NCI-H345 (cell line): Measurements from ENCODE around the gene TSKS.

ENCODE experiments used
- DNase-seq: peaks from one replicate; lab custom pipeline; 2025; lab: John Stamatoyannopoulos, UW

TSKS gene

GRCh38 chr19:49713236-49713845 is 49.8 kb downstream of the TSKS start:
- no peak for DNase-seq

- DNase-seq = no peak
These were observed 50.7 kb downstream of the TSKS start for GRCh38 chr19:49712397-49712859.

GRCh38 chr19:49710372-49710951 is 52.6 kb downstream of the TSKS start:
- DNase-seq = no peak

GRCh38 chr19:49705919-49706318 is 57.2 kb downstream of the TSKS start:
- DNase-seq = no peak

GRCh38 chr19:49704888-49705642 is 58.0 kb downstream of the TSKS start:
- no peak for DNase-seq

GRCh38 chr19:49701271-49701786 is 61.8 kb downstream of the TSKS start:
- no peak for DNase-seq

GRCh38 chr19:49700563-49700962 is 62.5 kb downstream of the TSKS start:
- no peak for DNase-seq

- DNase-seq = no peak
These were observed 63.7 kb downstream of the TSKS start for GRCh38 chr19:49699364-49699763.

- DNase-seq = no peak
These were observed 66.2 kb downstream of the TSKS start for GRCh38 chr19:49696865-49697264.

GRCh38 chr19:49696115-49696514 is 67.0 kb downstream of the TSKS start:
- no peak for DNase-seq

- no peak for DNase-seq
These were observed 71.0 kb downstream of the TSKS start for GRCh38 chr19:49692147-49692506.

GRCh38 chr19:49691243-49692146 is 71.6 kb downstream of the TSKS start:
- peak; percentile 74 for DNase-seq

GRCh38 chr19:49690656-49691242 is 72.4 kb downstream of the TSKS start, which contains the start of gene CPT1C:
Gene CPT1C (plus strand): TSS chr19:49691116. CDS start chr19:49692253, 1,137 bp downstream.
- peak; percentile 92 for DNase-seq

GRCh38 chr19:49690079-49690655 is 72.9 kb downstream of the TSKS start:
- DNase-seq = no peak
